ENCODE results near the gene ARHGAP24. TPM values are rescaled to one million over a fixed set of nuclear protein-coding genes. Genes with fewer than 3 reads are reported as not detected.

ARHGAP24 gene
- total RNA-seq, 4 donors from 2014 or later: 12.1 to 60.8 (median 18.9) TPM

GRCh38 chr4:85993641-85994040 lies 518.7 kb downstream of the ARHGAP24 start:
- no peak for DNase-seq
- Histone ChIP-seq H3K9me3 (no peaks in the 10 kb centered on the region), H3K27ac (no peak overlapping the region), H3K4me3 (no peak overlapping the region), H3K36me3 (no peaks in the 10 kb centered on the region), H3K27me3 (no peaks in the 10 kb centered on the region), H3K4me1 (no peaks in the 10 kb centered on the region)
- intact Hi-C loops (cut with DNase I; ENCODE audit: low total_unique reads): no loop called here
- TF ChIP-seq CTCF (IDR thresholded peaks at IDR 0.05): no peak
- TF ChIP-seq POLR2A (IDR thresholded peaks at IDR 0.05): no peak

GRCh38 chr4:85994576-85994975 lies 519.6 kb downstream of the ARHGAP24 start:
- Histone ChIP-seq H3K27me3 (no peaks in the 10 kb centered on the region), H3K4me1 (no peaks in the 10 kb centered on the region), H3K36me3 (no peaks in the 10 kb centered on the region), H3K9me3 (no peaks in the 10 kb centered on the region), H3K4me3 (no peak overlapping the region), H3K27ac (no peak overlapping the region)
- intact Hi-C loops (cut with DNase I; ENCODE audit: low total_unique reads): no loop called here
- TF ChIP-seq POLR2A (IDR thresholded peaks at IDR 0.05) (no peak), CTCF (IDR thresholded peaks at IDR 0.05) (no peak)
- DNase-seq: no peak

DNA sequence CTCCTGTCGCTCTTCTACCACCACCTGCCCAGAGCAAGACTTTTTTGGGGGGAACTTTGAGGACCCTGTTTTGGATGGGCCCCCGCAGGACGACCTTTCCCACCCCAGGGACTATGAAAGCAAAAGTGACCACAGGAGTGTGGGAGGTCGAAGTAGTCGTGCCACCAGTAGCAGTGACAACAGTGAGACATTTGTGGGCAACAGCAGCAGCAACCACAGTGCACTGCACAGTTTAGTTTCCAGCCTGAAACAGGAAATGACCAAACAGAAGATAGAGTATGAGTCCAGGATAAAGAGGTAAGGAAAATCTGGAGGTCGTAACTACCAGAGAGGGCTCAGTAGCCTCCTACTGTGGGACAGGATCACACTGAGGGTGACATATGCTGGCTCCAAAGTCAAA lies 520.4 kb downstream of the ARHGAP24 start:
- intact Hi-C loops (cut with DNase I; ENCODE audit: low total_unique reads): no loop called here

GRCh38 chr4:86001591-86001990 lies 526.6 kb downstream of the ARHGAP24 start:
- no peaks in the 10 kb centered on the region for H3K36me3 ChIP-seq

More for the DNA sequence above, 520.4 kb downstream of the ARHGAP24 start:
- Histone ChIP-seq H3K27me3 (no peaks in the 10 kb centered on the region), H3K9me3 (no peaks in the 10 kb centered on the region), H3K4me3 (no peak overlapping the region), H3K36me3 (no peaks in the 10 kb centered on the region), H3K4me1 (no peaks in the 10 kb centered on the region), H3K27ac (no peak overlapping the region)
- TF ChIP-seq CTCF (IDR thresholded peaks at IDR 0.05) (no peak), POLR2A (IDR thresholded peaks at IDR 0.05) (no peak)
- no peak for DNase-seq

GRCh38 chr4:86004030-86004429 lies 529.1 kb downstream of the ARHGAP24 start:
- Histone ChIP-seq H3K4me3 (no peak overlapping the region), H3K4me1 (no peaks in the 10 kb centered on the region), H3K9me3 (no peaks in the 10 kb centered on the region), H3K27me3 (no peaks in the 10 kb centered on the region), H3K27ac (no peak overlapping the region), H3K36me3 (no peaks in the 10 kb centered on the region)
- DNase-seq: no peak
- intact Hi-C loops (cut with DNase I; ENCODE audit: low total_unique reads): no loop called here
- no peak for TF ChIP-seq CTCF (IDR thresholded peaks at IDR 0.05)
- no peak for TF ChIP-seq POLR2A (IDR thresholded peaks at IDR 0.05)

More at GRCh38 chr4:86001591-86001990, 526.6 kb downstream of the ARHGAP24 start:
- intact Hi-C loops (cut with DNase I; ENCODE audit: low total_unique reads): no loop called here
- DNase-seq: no peak
- no peak for TF ChIP-seq CTCF (IDR thresholded peaks at IDR 0.05)
- TF ChIP-seq POLR2A (IDR thresholded peaks at IDR 0.05): no peak
- no peak overlapping the region for H3K4me3 ChIP-seq
- H3K4me1 ChIP-seq: no peaks in the 10 kb centered on the region
- H3K9me3 ChIP-seq: no peaks in the 10 kb centered on the region
- no peaks in the 10 kb centered on the region for H3K27me3 ChIP-seq
- no peak overlapping the region for H3K27ac ChIP-seq
